Hepatocyte (in vitro differentiated cells): ENCODE data around the gene NDUFA7. TPM values are rescaled to one million over a fixed set of nuclear protein-coding genes. Genes with fewer than 3 reads are reported as not detected.
"Not testable (repeated sequence)": the region's sequence is repeated elsewhere in the genome, so short reads cannot be mapped to it uniquely, and the experiment has no call there.

Experiments
- DNase-seq: peaks from one replicate; pipeline ENCODE4 v3.0.0-alpha.2; 2016; ENCODE audit warnings: low spot score
- H2AFZ ChIP-seq: fragments of 200-600 bp; sonication (generic); 2 replicates; pipeline ENCODE4 v1.6.0; 2016; ENCODE audit warnings: antibody characterized with exemption, mild to moderate bottlenecking
- H3K27ac ChIP-seq: fragments of 200-600 bp; sonication (generic); 2 replicates; pipeline ENCODE4 v1.5.1; 2016; ENCODE audit warnings: mild to moderate bottlenecking
- H3K27me3 ChIP-seq: fragments of 200-600 bp; sonication (generic); 2 replicates; pipeline ENCODE4 v1.6.1; 2016
- H3K36me3 ChIP-seq: fragments of 200-600 bp; sonication (generic); replicated peaks from 2 replicates; pipeline ENCODE4 v1.5.1; 2016; ENCODE audit warnings: low read depth; ENCODE audit not compliant: insufficient read depth
- H3K4me1 ChIP-seq: fragments of 200-600 bp; sonication (generic); 2 replicates; pipeline ENCODE4 v1.5.1; 2016; ENCODE audit warnings: mild to moderate bottlenecking, moderate library complexity; ENCODE audit not compliant: insufficient read depth
- H3K4me2 ChIP-seq: fragments of 200-600 bp; sonication (generic); 2 replicates; pipeline ENCODE4 v1.6.0; 2016
- H3K4me3 ChIP-seq: fragments of 200-600 bp; sonication (generic); 2 replicates; pipeline ENCODE4 v1.5.1; 2016; ENCODE audit warnings: mild to moderate bottlenecking
- H3K79me2 ChIP-seq: fragments of 200-600 bp; sonication (generic); 2 replicates; pipeline ENCODE4 v1.6.0; 2017; ENCODE audit warnings: mild to moderate bottlenecking
- H3K9me2 ChIP-seq: fragments of 200-600 bp; sonication (generic); replicated peaks from 2 replicates; pipeline ENCODE4 v1.6.0; 2017; ENCODE audit warnings: mild to moderate bottlenecking; ENCODE audit not compliant: insufficient read depth
- H3K9me3 ChIP-seq: fragments of 200-600 bp; sonication (generic); 2 replicates; pipeline ENCODE4 v1.5.1; 2016; ENCODE audit warnings: low read depth, mild to moderate bottlenecking
- H4K20me1 ChIP-seq: fragments of 200-600 bp; sonication (generic); 2 replicates; pipeline ENCODE4 v1.6.0; 2016; ENCODE audit warnings: mild to moderate bottlenecking; ENCODE audit not compliant: insufficient read depth, poor library complexity, severe bottlenecking
- EZH2 ChIP-seq: fragments of 200-600 bp; sonication (generic); IDR thresholded peaks from 2 replicates; pipeline ENCODE4 v1.6.1; 2016; ENCODE audit warnings: antibody characterized with exemption, mild to moderate bottlenecking, borderline replicate concordance
- EZH2phosphoT487 ChIP-seq: fragments of 200-600 bp; sonication (generic); IDR thresholded peaks from one replicate; pipeline ENCODE4 v1.6.1; 2018; ENCODE audit warnings: antibody characterized with exemption, mild to moderate bottlenecking, low read depth, moderate library complexity; ENCODE audit not compliant: unreplicated experiment, severe bottlenecking
- WGBS: methylation state at CpG from one replicate; pipeline ENCODE4 v1.1.6; 2016; ENCODE audit warnings: low lambda C conversion rate; ENCODE audit errors: missing lambda C conversion rate; 5-methylcytosine and 5-hydroxymethylcytosine counted together
- polyA plus RNA-seq: library from polyadenylated mRNA; unstranded; fragments of >200 nt; fragmentation: Nextera tagmentation; extraction: Ambion mirVana; gene quantifications from 2 replicates; pipeline ENCODE4 v1.2.1, GENCODE V29; 2016
- total RNA-seq: library from RNA; depleted of rRNA; stranded (reverse); fragments of >200 nt; gene quantifications from 2 replicates; pipeline ENCODE4 v1.2.3, GENCODE V29; 2014
- TF ChIP-seq, protein P1 (sequence below): fragments of 200-600 bp; sonication (generic); IDR thresholded peaks from 2 replicates; pipeline ENCODE4 v1.5.1; 2016; ENCODE audit warnings: antibody characterized with exemption, mild to moderate bottlenecking; ENCODE audit not compliant: poor library complexity

Gene NDUFA7
- total and polyA plus RNA-seq, 2 experiments from 2014 or later, result 34.4 to 115 TPM

DNA sequence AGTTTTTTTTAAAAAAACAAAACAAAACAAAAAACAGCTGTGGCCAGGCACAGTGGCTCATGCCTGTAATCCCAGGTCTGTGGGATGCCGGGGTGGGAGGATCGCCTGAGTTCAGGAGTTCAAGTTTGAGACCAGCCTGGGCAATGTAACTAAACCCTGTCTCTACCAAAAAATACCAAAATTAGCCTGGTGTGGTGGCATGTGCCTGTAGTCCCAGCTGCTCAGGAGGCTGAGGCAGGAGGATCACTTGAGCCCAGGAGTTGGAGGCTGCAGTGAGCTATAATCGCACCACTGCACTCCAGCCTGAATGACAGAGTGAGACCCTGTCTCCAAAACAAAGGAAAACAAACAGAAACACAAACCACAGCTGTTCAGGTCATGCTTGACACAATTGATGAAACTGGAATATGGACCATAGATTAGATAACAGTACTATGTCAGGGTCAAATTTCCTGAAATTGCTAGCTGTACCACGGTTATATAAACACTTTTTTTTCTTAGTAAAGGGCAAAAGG lies 35.9 kb upstream of the NDUFA7 start:
- no peak overlapping the region for H3K4me3 ChIP-seq
- no peaks in the 10 kb centered on the region for H3K79me2 ChIP-seq
- H3K9me3 ChIP-seq, result no peaks in the 10 kb centered on the region
- H3K36me3 ChIP-seq, result no peaks in the 10 kb centered on the region
- WGBS, result 72% methylated on average over 4 of the region's 4 CpGs
- no peak overlapping the region for H2AFZ ChIP-seq
- H3K4me1 ChIP-seq, result peaks cover under 1% of the 10 kb centered on the region
- no peak for TF ChIP-seq EZH2
- TF ChIP-seq EZH2phosphoT487, result no peak
- TF ChIP-seq, protein P1, sequence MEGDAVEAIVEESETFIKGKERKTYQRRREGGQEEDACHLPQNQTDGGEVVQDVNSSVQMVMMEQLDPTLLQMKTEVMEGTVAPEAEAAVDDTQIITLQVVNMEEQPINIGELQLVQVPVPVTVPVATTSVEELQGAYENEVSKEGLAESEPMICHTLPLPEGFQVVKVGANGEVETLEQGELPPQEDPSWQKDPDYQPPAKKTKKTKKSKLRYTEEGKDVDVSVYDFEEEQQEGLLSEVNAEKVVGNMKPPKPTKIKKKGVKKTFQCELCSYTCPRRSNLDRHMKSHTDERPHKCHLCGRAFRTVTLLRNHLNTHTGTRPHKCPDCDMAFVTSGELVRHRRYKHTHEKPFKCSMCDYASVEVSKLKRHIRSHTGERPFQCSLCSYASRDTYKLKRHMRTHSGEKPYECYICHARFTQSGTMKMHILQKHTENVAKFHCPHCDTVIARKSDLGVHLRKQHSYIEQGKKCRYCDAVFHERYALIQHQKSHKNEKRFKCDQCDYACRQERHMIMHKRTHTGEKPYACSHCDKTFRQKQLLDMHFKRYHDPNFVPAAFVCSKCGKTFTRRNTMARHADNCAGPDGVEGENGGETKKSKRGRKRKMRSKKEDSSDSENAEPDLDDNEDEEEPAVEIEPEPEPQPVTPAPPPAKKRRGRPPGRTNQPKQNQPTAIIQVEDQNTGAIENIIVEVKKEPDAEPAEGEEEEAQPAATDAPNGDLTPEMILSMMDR, result no peak
- H4K20me1 ChIP-seq, result no peaks in the 10 kb centered on the region
- H3K27ac ChIP-seq, result no peak overlapping the region
- no peaks in the 10 kb centered on the region for H3K9me2 ChIP-seq
- no peak overlapping the region for H3K4me2 ChIP-seq
- H3K27me3 ChIP-seq, result peaks cover under 1% of the 10 kb centered on the region
- peak; percentile 21 for DNase-seq

DNA sequence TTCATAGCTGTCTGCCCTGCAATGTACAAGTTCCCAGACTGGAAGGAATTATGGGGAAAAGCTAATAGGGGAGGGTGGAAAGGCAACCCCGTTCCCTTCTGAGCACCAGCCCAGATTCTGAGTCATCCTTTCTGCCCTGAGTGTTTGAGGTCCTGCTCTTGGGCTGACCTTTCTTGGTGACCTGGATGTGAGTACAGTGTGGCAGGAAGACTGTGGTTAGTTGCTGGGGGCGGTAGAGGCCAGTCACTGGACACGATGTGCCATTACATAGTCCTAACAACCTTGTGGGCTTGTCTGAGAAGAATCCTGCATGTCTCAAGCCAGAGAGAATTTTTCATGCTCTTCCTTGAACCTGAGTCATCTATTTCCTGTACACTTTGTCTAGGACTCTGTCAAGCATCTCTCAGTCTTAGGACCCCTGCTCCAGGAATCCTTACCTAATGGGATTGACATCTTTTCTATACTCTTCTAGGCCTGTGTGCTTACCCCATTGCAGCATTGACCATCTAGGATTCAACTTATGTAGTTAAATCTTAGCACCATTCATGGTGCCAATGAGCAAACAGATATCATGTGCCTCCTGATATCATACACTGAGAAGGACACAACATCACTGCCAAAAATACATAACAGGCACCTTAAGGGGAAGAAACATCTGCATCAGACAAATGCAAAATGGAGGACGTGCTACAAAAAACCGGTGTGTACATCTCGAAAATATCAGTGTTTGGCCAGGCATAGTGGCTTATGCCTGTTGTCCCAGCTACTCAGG lies 34.6 kb upstream of the NDUFA7 start:
- H2AFZ ChIP-seq, result no peak overlapping the region
- no peaks in the 10 kb centered on the region for H3K9me2 ChIP-seq
- H3K36me3 ChIP-seq, result no peaks in the 10 kb centered on the region
- peak; percentile 53 for DNase-seq
- H3K79me2 ChIP-seq, result no peaks in the 10 kb centered on the region
- H3K4me2 ChIP-seq, result no peak overlapping the region
- H3K27me3 ChIP-seq, result peaks cover 4% of the 10 kb centered on the region
- H3K27ac ChIP-seq, result peak overlapping the region; percentile 40
- H3K4me3 ChIP-seq, result no peak overlapping the region
- H4K20me1 ChIP-seq, result no peaks in the 10 kb centered on the region
- WGBS, result 77% methylated on average over 6 of the region's 6 CpGs
- TF ChIP-seq EZH2 (no peak), EZH2phosphoT487 (no peak)
- TF ChIP-seq, protein P1, result no peak
- no peaks in the 10 kb centered on the region for H3K9me3 ChIP-seq
- H3K4me1 ChIP-seq, result no peaks in the 10 kb centered on the region

DNA sequence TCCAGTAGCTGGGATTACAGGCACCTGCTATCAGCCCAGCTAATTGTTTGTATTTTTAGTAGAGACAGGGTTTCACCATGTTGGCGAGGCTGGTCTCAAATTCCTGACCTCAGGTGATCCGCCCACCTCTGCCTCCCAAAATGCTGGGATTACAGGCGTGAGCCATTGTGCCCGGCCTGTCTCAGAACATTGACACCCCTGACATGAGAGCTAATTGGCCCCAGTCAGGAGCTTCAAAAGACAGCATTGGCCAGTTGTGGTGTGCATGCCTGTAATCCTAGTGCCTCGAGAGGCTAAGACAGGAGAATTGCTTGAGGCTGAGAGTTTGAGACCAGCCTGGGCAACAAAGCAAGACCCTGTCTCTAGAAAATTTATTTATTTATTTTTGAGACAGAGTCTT lies 31.7 kb upstream of the NDUFA7 start:
- H3K27me3 ChIP-seq, H2AFZ ChIP-seq, H3K9me3 ChIP-seq, H3K27ac ChIP-seq, H4K20me1 ChIP-seq, H3K79me2 ChIP-seq, H3K36me3 ChIP-seq, H3K4me3 ChIP-seq, H3K9me2 ChIP-seq, DNase-seq, H3K4me1 ChIP-seq: not testable (repeated sequence)
- WGBS, result 45% methylated on average over 5 of the region's 5 CpGs
- peak overlapping the region; percentile 58 for H3K4me2 ChIP-seq

DNA sequence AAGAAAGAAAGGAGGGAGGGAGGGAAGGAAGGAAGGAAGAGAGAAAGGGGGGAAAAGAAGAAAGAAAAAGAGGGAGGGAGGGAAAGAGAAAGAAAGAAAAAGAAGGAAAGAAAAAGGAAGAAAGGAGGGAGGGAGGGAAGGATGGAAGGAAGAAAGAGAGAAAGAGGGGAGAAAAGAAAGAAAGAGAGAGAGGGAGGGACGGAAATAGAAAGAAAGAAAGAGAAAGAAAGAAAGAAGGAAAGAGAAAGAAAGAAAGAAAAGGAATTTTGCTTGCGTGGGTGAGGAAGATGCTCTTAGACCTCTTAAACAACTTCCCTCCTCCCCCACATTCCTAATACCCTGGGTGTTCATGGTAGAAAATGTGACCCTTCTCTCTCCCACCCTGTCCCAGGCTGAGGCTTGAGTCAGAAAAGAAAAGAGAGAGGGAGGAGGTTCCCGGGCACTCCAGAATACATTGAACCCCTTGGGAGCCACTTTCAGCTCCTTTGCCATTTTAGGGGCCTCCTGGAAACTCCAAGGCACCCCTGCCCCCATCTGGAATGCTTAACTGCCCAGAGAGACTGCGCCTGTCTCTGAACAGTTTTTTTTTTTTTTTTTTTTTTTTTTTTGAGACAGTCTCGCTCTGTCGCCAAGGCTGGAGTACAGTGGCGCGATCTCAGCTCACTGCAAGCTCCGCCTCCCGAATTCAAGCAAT lies 31.1 kb upstream of the NDUFA7 start:
- Histone ChIP-seq H3K4me1 (no peaks in the 10 kb centered on the region), H3K79me2 (no peaks in the 10 kb centered on the region), H4K20me1 (no peaks in the 10 kb centered on the region), H2AFZ (no peak overlapping the region), H3K4me3 (no peak overlapping the region), H3K36me3 (no peaks in the 10 kb centered on the region), H3K4me2 (peak overlapping the region; percentile 58), H3K9me2 (no peaks in the 10 kb centered on the region), H3K27me3 (peaks cover 4% of the 10 kb centered on the region), H3K27ac (no peak overlapping the region), H3K9me3 (no peaks in the 10 kb centered on the region)
- TF ChIP-seq EZH2 (no peak), EZH2phosphoT487 (no peak)
- TF ChIP-seq, protein P1, result no peak
- no peak for DNase-seq
- 31% methylated on average over 9 of the region's 10 CpGs for WGBS

DNA sequence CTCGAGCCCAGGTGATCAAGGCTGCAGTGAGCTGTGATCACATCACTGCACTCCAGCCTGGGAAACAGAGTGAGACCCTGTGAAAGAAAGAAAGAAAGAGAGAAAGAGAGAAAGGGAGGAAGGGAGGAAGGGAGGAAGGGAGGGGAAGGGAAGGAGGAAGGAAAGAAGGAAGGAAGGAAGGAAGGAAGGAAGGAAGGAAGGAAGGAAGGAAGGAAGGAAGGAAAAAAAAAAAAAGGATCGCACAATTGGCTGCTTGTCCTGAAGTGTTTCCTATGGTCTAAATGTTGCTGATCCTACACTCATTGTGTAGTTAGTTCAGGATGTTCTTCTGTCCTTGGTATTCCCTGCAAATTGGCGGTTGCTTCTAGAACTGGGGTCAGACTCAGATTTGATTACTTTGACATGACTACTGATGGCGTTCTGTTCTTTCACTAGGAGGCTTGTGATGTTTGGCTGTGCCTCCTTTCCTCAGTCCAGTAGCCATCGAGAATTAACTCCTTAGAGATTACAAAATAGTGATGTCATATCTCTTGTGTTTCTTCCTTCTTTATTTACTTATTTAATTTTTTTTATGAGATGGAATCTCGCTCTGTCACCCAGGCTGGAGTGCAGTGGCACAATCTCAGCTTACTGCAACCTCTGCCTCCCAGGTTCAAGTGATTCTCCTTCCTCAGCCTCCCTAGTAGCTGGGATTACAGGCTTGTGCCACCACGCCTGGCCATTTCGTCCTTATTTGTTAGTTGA lies 28.6 kb upstream of the NDUFA7 start:
- H3K36me3 ChIP-seq, H3K79me2 ChIP-seq, H4K20me1 ChIP-seq, H3K4me2 ChIP-seq, H3K9me3 ChIP-seq, H2AFZ ChIP-seq, H3K4me3 ChIP-seq, H3K4me1 ChIP-seq, H3K27ac ChIP-seq, H3K9me2 ChIP-seq, DNase-seq, H3K27me3 ChIP-seq: not testable (repeated sequence)
- WGBS, result 85% methylated on average over 8 of the region's 8 CpGs
